Peyer's patch (tissue), 4 donors: ENCODE measurements around the gene DAZAP1.

Experiments
- CTCF ChIP-seq, 6 experiments: fragments of 450-650 bp in 4 of 6; fragments of 200-600 bp in 2 of 6; sonication (generic) in 1 of 6; IDR thresholded peaks; one replicate each; pipeline ENCODE4 v1.5.1; 2017 to 2019; ENCODE audit warnings: antibody characterized with exemption in 6 of 6, mild to moderate bottlenecking in 3 of 6, moderate library complexity in 1 of 6
- POLR2A ChIP-seq, 2 donors: fragments of 450-650 bp; IDR thresholded peaks; one replicate each; pipeline ENCODE4 v1.5.1; 2017; ENCODE audit warnings: antibody characterized with exemption in 2 of 2, mild to moderate bottlenecking in 2 of 2, moderate library complexity in 2 of 2

DNA sequence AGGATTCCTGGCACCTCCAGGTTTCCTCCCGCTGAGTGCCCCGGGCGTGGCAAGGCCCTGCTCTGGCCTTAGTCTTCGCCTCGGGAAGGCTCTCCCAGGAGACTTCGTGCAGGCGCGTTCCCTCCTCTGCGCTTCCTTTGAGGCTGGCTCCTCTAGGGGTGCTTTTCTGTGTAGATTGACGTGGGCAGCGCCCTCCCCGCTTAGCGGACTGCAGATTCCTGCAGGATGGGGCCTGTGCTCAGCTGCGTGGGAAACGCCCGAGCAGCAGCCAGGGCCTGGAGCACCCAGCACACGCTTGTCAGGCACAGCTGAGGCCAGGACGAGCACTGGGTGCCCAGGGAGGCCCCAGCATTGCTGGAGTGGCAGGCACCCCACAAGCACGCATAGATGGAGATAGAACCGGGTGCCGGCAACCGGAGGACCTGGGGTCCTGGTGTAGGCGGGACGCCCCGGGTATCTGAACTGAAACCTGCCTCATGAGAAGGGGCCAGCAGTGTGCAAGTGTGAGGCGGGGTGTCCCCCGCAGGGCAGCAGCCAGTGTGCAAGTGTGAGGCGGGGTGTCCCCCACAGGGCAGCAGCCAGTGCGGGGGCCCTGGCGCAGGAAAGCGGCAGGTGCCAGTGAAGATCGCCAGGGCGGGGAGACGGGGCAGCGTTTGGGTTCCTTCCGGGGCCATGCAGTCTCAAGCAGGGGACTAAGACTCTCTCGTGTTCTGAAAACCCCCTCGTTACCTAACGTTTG lies 20.3 kb upstream of the DAZAP1 start:
- TF ChIP-seq CTCF (IDR thresholded peaks at IDR 0.05): no peak
- TF ChIP-seq POLR2A (IDR thresholded peaks at IDR 0.05): no peak
